Measurements from ENCODE around the gene EAF2.

GRCh38 chr3:121885386-121885785, 50.4 kb downstream of the EAF2 start:
- no peak for TF ChIP-seq CTCF (IDR thresholded peaks at IDR 0.05; ENCODE audit: low read depth, low read length, poor library complexity, severe bottlenecking)
- TF ChIP-seq EZH2phosphoT487 (IDR thresholded peaks at IDR 0.05; ENCODE audit: borderline replicate concordance, low read length) = no peak

All from DOHH2 (cell line).